NCI-H1417 (cell line): ENCODE data around the gene NPIPB13.
"Not testable (repeated sequence)": the region's sequence is repeated elsewhere in the genome, so short reads cannot be mapped to it uniquely, and the experiment has no call there.

Source experiments
- DNase-seq, 3 experiments: peaks; one replicate each; lab custom pipeline; 2025; lab: John Stamatoyannopoulos, UW

The NPIPB13 gene

GRCh38 chr16:30248379-30248778, at the start of gene NPIPB13:
TSS of gene NPIPB13 (minus strand) at chr16:30248479. CDS start at chr16:30245573, 2,906 bp downstream.
- DNase-seq: not testable (repeated sequence)

- not testable (repeated sequence) for DNase-seq
These were observed 34.1 kb upstream of the NPIPB13 start for GRCh38 chr16:30282357-30282756.

GRCh38 chr16:30278523-30278922, 30.2 kb upstream of the NPIPB13 start:
- not testable (repeated sequence) for DNase-seq

GRCh38 chr16:30217082-30217481, 31.2 kb downstream of the NPIPB13 start:
- DNase-seq: not testable (repeated sequence)

GRCh38 chr16:30211414-30211813, 36.9 kb downstream of the NPIPB13 start:
- not testable (repeated sequence) for DNase-seq

GRCh38 chr16:30209032-30209431, 39.2 kb downstream of the NPIPB13 start:
- not testable (repeated sequence) for DNase-seq

GRCh38 chr16:30207063-30207704, 41.1 kb downstream of the NPIPB13 start:
- not testable (repeated sequence) for DNase-seq

- DNase-seq: not testable (repeated sequence)
These were observed 42.0 kb downstream of the NPIPB13 start for GRCh38 chr16:30206252-30206651.

- DNase-seq: not testable (repeated sequence)
These were observed 42.6 kb downstream of the NPIPB13 start for GRCh38 chr16:30205541-30206236.

GRCh38 chr16:30199608-30200343, 48.5 kb downstream of the NPIPB13 start:
- not testable (repeated sequence) for DNase-seq

- not testable (repeated sequence) for DNase-seq
These were observed 49.2 kb downstream of the NPIPB13 start, which contains the start of gene SULT1A3 for GRCh38 chr16:30199049-30199448. TSS of gene SULT1A3 (plus strand) at chr16:30199255. CDS start at chr16:30200729, 1,474 bp downstream.
